HG02870 (cell line): Measurements from ENCODE around the gene ARHGAP15.

Source experiments
- ATAC-seq: cut with Tn5 transposase; IDR thresholded peaks from one replicate; pipeline ENCODE4 v1.9.1; 2021; ENCODE audit warnings: mild to moderate bottlenecking, moderate library complexity; ENCODE audit not compliant: unreplicated experiment

ARHGAP15 gene

GRCh38 chr2:143218621-143219020, 89.4 kb downstream of the ARHGAP15 start:
- no peak for ATAC-seq

- no peak for ATAC-seq
Measured at GRCh38 chr2:143219266-143219665, 90.0 kb downstream of the ARHGAP15 start.

GRCh38 chr2:143223556-143223955, 94.3 kb downstream of the ARHGAP15 start:
- ATAC-seq, result no peak

- no peak for ATAC-seq
Measured at GRCh38 chr2:143225931-143226330, 96.7 kb downstream of the ARHGAP15 start.

- ATAC-seq, result no peak
Measured at GRCh38 chr2:143226714-143227541, 97.7 kb downstream of the ARHGAP15 start.

- ATAC-seq, result no peak
Measured at GRCh38 chr2:143229411-143229810, 100.2 kb downstream of the ARHGAP15 start.

- ATAC-seq, result no peak
Measured at GRCh38 chr2:143229952-143230351, 100.7 kb downstream of the ARHGAP15 start.

GRCh38 chr2:143230506-143231253, 101.5 kb downstream of the ARHGAP15 start:
- ATAC-seq, result no peak

- no peak for ATAC-seq
Measured at GRCh38 chr2:143231254-143231645, 102.0 kb downstream of the ARHGAP15 start.

- ATAC-seq, result no peak
Measured at GRCh38 chr2:143237146-143237777, 108.0 kb downstream of the ARHGAP15 start.

- no peak for ATAC-seq
Measured at GRCh38 chr2:143241403-143242088, 112.3 kb downstream of the ARHGAP15 start.

- ATAC-seq, result no peak
Measured at GRCh38 chr2:143246246-143246645, 117.0 kb downstream of the ARHGAP15 start.

GRCh38 chr2:143246815-143247744, 117.9 kb downstream of the ARHGAP15 start:
- no peak for ATAC-seq

GRCh38 chr2:143248631-143249030, 119.4 kb downstream of the ARHGAP15 start:
- no peak for ATAC-seq

- ATAC-seq, result no peak
Measured at GRCh38 chr2:143251681-143252080, 122.5 kb downstream of the ARHGAP15 start.

GRCh38 chr2:143252138-143252907, 123.1 kb downstream of the ARHGAP15 start:
- ATAC-seq, result no peak

GRCh38 chr2:143254110-143254509, 124.9 kb downstream of the ARHGAP15 start:
- ATAC-seq, result no peak

GRCh38 chr2:143255086-143255485, 125.9 kb downstream of the ARHGAP15 start:
- ATAC-seq, result no peak

- no peak for ATAC-seq
Measured at GRCh38 chr2:143255899-143256298, 126.7 kb downstream of the ARHGAP15 start.
